Prostate gland (tissue), 2 donors: Measurements from ENCODE around the gene TFF2. TPM values are rescaled to one million over a fixed set of nuclear protein-coding genes. Genes with fewer than 3 reads are reported as not detected.

Experiments
- DNase-seq: peaks from one replicate; pipeline ENCODE4 v3.0.0-alpha.2; 2019; ENCODE audit warnings: low spot score
- H3K27ac ChIP-seq, 2 donors: fragments of 200-600 bp; sonication (generic); 2 replicates each; pipeline ENCODE4 v1.5.1; 2017 to 2019
- H3K27me3 ChIP-seq: fragments of 200-600 bp; sonication (generic); replicated peaks from 2 replicates; pipeline ENCODE4 v1.5.1; 2019; ENCODE audit not compliant: insufficient read depth
- H3K36me3 ChIP-seq, 2 donors: fragments of 200-600 bp; sonication (generic); 1 replicate in 1 of 2; 2 replicates in 1 of 2; pipeline versions ENCODE4 v1.5.1 to v1.8.1; 2017 to 2019
- H3K4me1 ChIP-seq: fragments of 200-600 bp; sonication (generic); replicated peaks from 2 replicates; pipeline ENCODE4 v1.5.1; 2019
- H3K4me3 ChIP-seq, 2 donors: fragments of 200-600 bp; sonication (generic); 2 replicates each; pipeline ENCODE4 v1.5.1; 2017 to 2019
- H3K9me3 ChIP-seq: fragments of 200-600 bp; sonication (generic); 2 replicates; pipeline ENCODE4 v1.5.1; 2017
- POLR2A ChIP-seq: fragments of 450-650 bp; IDR thresholded peaks from one replicate; pipeline ENCODE4 v1.6.1; 2016; ENCODE audit warnings: antibody characterized with exemption, mild to moderate bottlenecking
- POLR2AphosphoS5 ChIP-seq: sonication (generic); formaldehyde crosslinking; IDR thresholded peaks from one replicate; pipeline ENCODE4 v1.6.1; 2017; ENCODE audit warnings: antibody characterized with exemption
- WGBS: methylation state at CpG from one replicate; pipeline ENCODE4 v1.1.5; 2018; 5-methylcytosine and 5-hydroxymethylcytosine counted together
- intact Hi-C: fragments of 100-400 bp; cut with DNase I; formaldehyde crosslinking; loops from one replicate; pipeline ENCODE4 v1.14.2; 2022
- total RNA-seq, 2 donors: library from RNA; depleted of rRNA; stranded (reverse); fragments of >200 nt; gene quantifications; one replicate each; pipeline ENCODE4 v1.1.0, GENCODE V29; 2016
- TF ChIP-seq, protein P1 (sequence below), 4 experiments: fragments of 200-600 bp in 2 of 4; fragments of 450-650 bp in 2 of 4; sonication (generic) in 2 of 4; IDR thresholded peaks; 1 replicate in 3 of 4; 2 replicates in 1 of 4; pipeline ENCODE4 v1.5.1; 2016 to 2019; ENCODE audit warnings: antibody characterized with exemption in 4 of 4, mild to moderate bottlenecking in 2 of 4, moderate library complexity in 2 of 4

Gene TFF2
- total RNA-seq, 2 donors from 2014 or later, result not detected

DNA sequence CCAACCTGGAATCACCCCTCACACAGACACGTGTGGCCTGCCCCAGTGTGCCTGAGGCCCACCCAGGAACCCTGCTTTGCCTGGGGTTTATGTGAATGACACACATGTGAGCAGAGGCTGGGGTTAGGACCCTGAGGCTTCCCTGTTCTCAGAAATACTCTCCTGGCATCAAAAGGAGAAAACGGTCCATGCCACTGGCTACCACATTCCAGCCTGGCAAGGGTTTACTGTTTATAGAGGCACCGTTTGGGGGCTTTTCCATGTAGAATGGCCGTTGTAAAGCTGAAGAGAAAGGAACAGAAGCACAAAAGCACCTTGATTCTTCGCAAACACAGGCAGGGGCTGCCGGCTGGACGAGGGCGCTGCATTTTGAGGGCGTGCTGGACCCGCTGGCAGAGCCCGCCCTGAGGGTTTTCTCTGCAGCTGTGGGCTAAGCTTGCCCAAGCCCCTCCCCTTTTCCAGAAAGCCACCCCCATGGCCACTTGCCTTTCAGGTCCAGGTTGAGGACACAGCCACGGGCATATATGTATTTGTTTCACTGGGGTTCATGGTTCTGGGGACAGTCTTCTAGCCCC is 48.6 kb downstream of the TFF2 start:
- Histone ChIP-seq H3K9me3 (no peaks in the 10 kb centered on the region), H3K36me3 (no peaks in the 10 kb centered on the region), H3K4me3 (no peak overlapping the region), H3K27ac (no peak overlapping the region), H3K4me1 (no peaks in the 10 kb centered on the region), H3K27me3 (no peaks in the 10 kb centered on the region)
- WGBS, result 44% methylated on average over 12 of the region's 12 CpGs
- TF ChIP-seq POLR2AphosphoS5 (no peak), POLR2A (no peak)
- TF ChIP-seq, protein P1, sequence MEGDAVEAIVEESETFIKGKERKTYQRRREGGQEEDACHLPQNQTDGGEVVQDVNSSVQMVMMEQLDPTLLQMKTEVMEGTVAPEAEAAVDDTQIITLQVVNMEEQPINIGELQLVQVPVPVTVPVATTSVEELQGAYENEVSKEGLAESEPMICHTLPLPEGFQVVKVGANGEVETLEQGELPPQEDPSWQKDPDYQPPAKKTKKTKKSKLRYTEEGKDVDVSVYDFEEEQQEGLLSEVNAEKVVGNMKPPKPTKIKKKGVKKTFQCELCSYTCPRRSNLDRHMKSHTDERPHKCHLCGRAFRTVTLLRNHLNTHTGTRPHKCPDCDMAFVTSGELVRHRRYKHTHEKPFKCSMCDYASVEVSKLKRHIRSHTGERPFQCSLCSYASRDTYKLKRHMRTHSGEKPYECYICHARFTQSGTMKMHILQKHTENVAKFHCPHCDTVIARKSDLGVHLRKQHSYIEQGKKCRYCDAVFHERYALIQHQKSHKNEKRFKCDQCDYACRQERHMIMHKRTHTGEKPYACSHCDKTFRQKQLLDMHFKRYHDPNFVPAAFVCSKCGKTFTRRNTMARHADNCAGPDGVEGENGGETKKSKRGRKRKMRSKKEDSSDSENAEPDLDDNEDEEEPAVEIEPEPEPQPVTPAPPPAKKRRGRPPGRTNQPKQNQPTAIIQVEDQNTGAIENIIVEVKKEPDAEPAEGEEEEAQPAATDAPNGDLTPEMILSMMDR (IDR thresholded peaks at IDR 0.05), result no peak
- intact Hi-C loops, result no loop called here
- no peak for DNase-seq

DNA sequence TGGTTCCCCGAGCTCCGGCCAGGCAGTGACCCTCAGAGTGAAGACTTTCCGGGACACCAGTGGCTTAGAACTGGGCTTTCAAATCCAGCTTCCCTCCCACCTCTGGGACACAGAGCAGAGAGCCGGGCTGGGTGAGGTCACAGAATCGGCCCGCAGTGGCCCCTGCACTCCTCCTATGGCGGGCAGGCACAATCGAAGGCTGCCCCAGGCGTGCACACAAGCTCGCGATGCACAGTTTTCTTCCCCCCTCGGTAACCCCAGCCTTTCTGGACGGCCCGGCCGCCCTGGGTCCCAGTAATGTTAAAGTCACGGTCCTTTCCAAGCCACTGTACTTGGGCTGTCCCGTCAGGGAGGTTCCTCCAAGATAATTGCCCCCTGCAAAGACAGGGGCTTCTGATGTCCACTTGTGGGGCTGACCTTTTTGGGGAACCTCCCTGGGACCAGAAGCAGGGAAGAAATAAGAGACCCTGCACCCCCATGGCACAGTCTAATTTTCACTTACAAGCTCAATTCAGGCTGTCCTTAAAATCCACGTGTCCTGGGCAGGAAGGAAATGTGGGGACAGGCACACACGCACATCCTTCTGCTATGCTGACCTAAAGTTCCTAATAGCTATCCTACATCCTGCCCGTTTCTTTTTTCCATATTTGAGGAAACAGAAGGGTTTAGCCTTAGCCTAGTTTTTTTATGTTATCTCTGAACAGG is 49.3 kb downstream of the TFF2 start:
- DNase-seq, result no peak
- 88% methylated on average over 20 of the region's 20 CpGs for WGBS
- Histone ChIP-seq H3K36me3 (no peaks in the 10 kb centered on the region), H3K27ac (no peak overlapping the region), H3K4me1 (no peaks in the 10 kb centered on the region), H3K9me3 (no peaks in the 10 kb centered on the region), H3K4me3 (no peak overlapping the region), H3K27me3 (no peaks in the 10 kb centered on the region)
- TF ChIP-seq POLR2A (no peak), POLR2AphosphoS5 (no peak)
- TF ChIP-seq, protein P1 (IDR thresholded peaks at IDR 0.05), result no peak
- intact Hi-C loops, result no loop called here

DNA sequence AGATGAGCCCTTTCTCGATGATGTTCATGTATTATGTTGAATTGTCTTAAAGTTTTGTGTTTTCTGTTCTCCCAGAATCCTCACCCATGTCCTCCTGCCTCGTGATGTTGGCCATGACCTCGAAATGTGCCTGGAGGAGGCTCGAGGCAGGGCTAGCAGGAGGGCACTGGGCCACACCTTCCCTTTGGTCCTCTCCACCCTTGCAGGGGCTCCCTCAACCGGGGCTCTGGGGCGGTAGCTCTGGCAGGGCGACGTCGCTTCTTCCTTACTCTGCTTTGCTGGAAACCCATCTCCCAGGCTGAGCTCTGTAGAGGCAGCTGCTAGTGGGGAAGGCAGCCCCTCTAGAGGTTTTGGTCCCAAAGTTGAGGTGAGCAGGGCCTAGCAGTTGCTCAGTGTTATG is 49.8 kb downstream of the TFF2 start:
- DNase-seq, result no peak
- Histone ChIP-seq H3K27me3 (no peaks in the 10 kb centered on the region), H3K4me1 (no peaks in the 10 kb centered on the region), H3K27ac (no peak overlapping the region), H3K36me3 (no peaks in the 10 kb centered on the region), H3K9me3 (no peaks in the 10 kb centered on the region), H3K4me3 (no peak overlapping the region)
- intact Hi-C loops, result no loop called here
- no peak for TF ChIP-seq POLR2A
- no peak for TF ChIP-seq POLR2AphosphoS5
- TF ChIP-seq, protein P1 (IDR thresholded peaks at IDR 0.05), result no peak
- 94% methylated on average over 9 of the region's 9 CpGs for WGBS

DNA sequence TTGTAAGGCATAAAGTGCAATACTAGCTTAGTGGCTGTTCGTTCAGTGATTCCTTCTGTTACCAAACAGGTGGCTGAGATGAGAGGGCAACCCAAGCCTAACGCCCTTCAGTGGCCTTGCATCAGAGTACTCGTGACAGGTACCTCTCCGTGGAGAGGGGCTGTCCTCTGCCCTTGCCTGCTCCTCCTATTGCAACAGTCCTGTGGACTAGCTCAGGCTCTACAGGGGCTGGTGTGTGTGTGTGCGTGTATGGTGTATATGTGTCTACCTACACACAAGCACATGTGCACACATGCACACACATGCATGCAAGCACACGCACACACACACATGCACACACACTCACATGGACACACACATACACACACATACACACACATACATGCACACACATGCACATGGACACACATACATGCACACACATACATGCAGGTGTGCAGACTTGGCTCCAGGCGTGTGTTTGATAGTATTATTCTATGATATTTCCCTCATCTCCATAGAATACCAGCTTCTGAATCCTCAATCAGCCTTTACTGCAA is 50.7 kb downstream of the TFF2 start:
- intact Hi-C loops, result no loop called here
- no peak for DNase-seq
- H3K27ac ChIP-seq, result no peak overlapping the region
- H3K36me3 ChIP-seq, result no peaks in the 10 kb centered on the region
- H3K4me3 ChIP-seq, result no peak overlapping the region
- no peaks in the 10 kb centered on the region for H3K4me1 ChIP-seq
- H3K9me3 ChIP-seq, result no peaks in the 10 kb centered on the region
- no peak for TF ChIP-seq POLR2AphosphoS5
- no peak for TF ChIP-seq POLR2A
- TF ChIP-seq, protein P1 (IDR thresholded peaks at IDR 0.05), result no peak
- H3K27me3 ChIP-seq, result no peaks in the 10 kb centered on the region
- 91% methylated on average over 7 of the region's 7 CpGs for WGBS
